K562 (cell line): ENCODE results near the gene PAAF1. TPM values are rescaled to one million over a fixed set of nuclear protein-coding genes. Genes with fewer than 3 reads are reported as not detected.

Source experiments
- ATAC-seq: fragments of 200-7000 bp; cut with Tn5 transposase; 3 replicates; pipeline ENCODE4 v1.9.1; 2020; ENCODE audit warnings: moderate library complexity
- BruUV-seq: library from RNA; stranded (reverse); fragments of 400-500 nt; replicated peaks from 2 replicates; lab custom pipeline; 2021; lab: Mats Ljungman, UMichigan
- CTCF ChIA-PET: fragments of 300-600 bp; formaldehyde crosslinking; extraction: SDS; loops from one replicate; lab custom pipeline; 2021; ENCODE audit warnings: low intra/inter-chr PET ratio; lab: Yijun Ruan, JAX
- POLR2A ChIA-PET: fragments of 300-600, 350-650 bp; sonication (Branson Sonifier 250); formaldehyde crosslinking; extraction: SDS; loops from one replicate; lab custom pipeline; 2021; ENCODE audit warnings: antibody characterized with exemption, inconsistent platforms; lab: Yijun Ruan, JAX
- DNase-seq, 4 experiments: peaks; one replicate each; pipeline versions ENCODE4 v3.0.0 to v3.0.0-alpha.2; 2011 to 2018; ENCODE audit warnings: low spot score in 3 of 4, mixed read lengths in 3 of 4; ENCODE audit errors: extremely low read depth in 1 of 4
- FAIRE-seq: peaks from 2 replicates; lab custom pipeline; 2011; peaks lifted over from hg19 to GRCh38; lab: Jason Lieb, UNC
- H2AFZ ChIP-seq: 2 replicates; pipeline ENCODE4 v1.6.0; 2011; ENCODE audit warnings: low read depth, low read length, control low read depth, inconsistent platforms
- H3K27ac ChIP-seq: fragments of 200-600 bp; 3 replicates; pipeline ENCODE4 v1.8.0; 2011; ENCODE audit warnings: low read depth, mild to moderate bottlenecking, control low read depth, inconsistent platforms, low read length, moderate library complexity, mixed read lengths; ENCODE audit errors: extremely low read depth
- H3K27me3 ChIP-seq, 2 experiments: fragments of 300-600 bp in 1 of 2; 2 replicates in 1 of 2; 3 replicates in 1 of 2; pipeline versions ENCODE4 v1.6.0 to v1.8.0; 2011; ENCODE audit warnings: inconsistent platforms in 2 of 2, low read length in 2 of 2, mild to moderate bottlenecking in 1 of 2, mixed read lengths in 1 of 2, moderate library complexity in 1 of 2; ENCODE audit not compliant: control insufficient read depth in 2 of 2, insufficient read depth in 2 of 2
- H3K36me3 ChIP-seq: fragments of 300-600 bp; 3 replicates; pipeline ENCODE4 v1.8.0; 2011; ENCODE audit warnings: mild to moderate bottlenecking, low read length, inconsistent platforms; ENCODE audit not compliant: control insufficient read depth, insufficient read depth
- H3K4me1 ChIP-seq, 2 experiments: fragments of 200-600 bp in 1 of 2; replicated peaks in 1 of 2; 2 replicates in 1 of 2; 3 replicates in 1 of 2; pipeline versions ENCODE4 v1.5.1 to v1.8.0; 2011; ENCODE audit warnings: inconsistent platforms in 2 of 2, low read length in 2 of 2, mild to moderate bottlenecking in 1 of 2, mixed read lengths in 1 of 2, moderate library complexity in 1 of 2; ENCODE audit not compliant: control insufficient read depth in 2 of 2, insufficient read depth in 2 of 2
- H3K4me2 ChIP-seq: 2 replicates; pipeline ENCODE4 v1.6.1; 2011; ENCODE audit warnings: low read length, control low read depth, inconsistent platforms, mixed read lengths; ENCODE audit not compliant: insufficient read depth
- H3K4me3 ChIP-seq: fragments of 200-600 bp; sonication (generic), shearing (Covaris generic); 2 replicates; pipeline ENCODE4 v1.5.1; 2016; ENCODE audit warnings: control low read depth, inconsistent platforms
- H3K79me2 ChIP-seq: fragments of 200-600 bp; 3 replicates; pipeline ENCODE4 v1.8.0; 2011; ENCODE audit warnings: low read length, inconsistent platforms; ENCODE audit not compliant: control insufficient read depth, insufficient read depth
- H3K9ac ChIP-seq, 2 experiments: 2 replicates each; pipeline versions ENCODE4 v1.6.0 to v1.6.1; 2011; ENCODE audit warnings: low read depth in 2 of 2, low read length in 2 of 2, control low read depth in 1 of 2, inconsistent platforms in 1 of 2, mild to moderate bottlenecking in 1 of 2, mixed read lengths in 1 of 2; ENCODE audit not compliant: insufficient read depth in 1 of 2
- H3K9me1 ChIP-seq: one replicate; pipeline ENCODE4 v1.6.0; 2011; ENCODE audit warnings: inconsistent platforms, mild to moderate bottlenecking, low read length, moderate library complexity; ENCODE audit not compliant: control insufficient read depth, insufficient read depth
- H3K9me3 ChIP-seq: replicated peaks from 2 replicates; pipeline ENCODE4 v1.5.1; 2011; ENCODE audit warnings: low read depth, low read length, inconsistent platforms; ENCODE audit not compliant: control insufficient read depth, insufficient read depth
- H4K20me1 ChIP-seq: replicated peaks from 2 replicates; pipeline ENCODE4 v1.6.1; 2011; ENCODE audit warnings: low read length, inconsistent platforms, mixed read lengths; ENCODE audit not compliant: control insufficient read depth, insufficient read depth
- FIP1L1 ChIP-seq: fragments of 200-400 bp; formaldehyde crosslinking; IDR thresholded peaks from 2 replicates; pipeline ENCODE4 v1.6.1; 2018; ENCODE audit warnings: mild to moderate bottlenecking, low read depth, low read length; ENCODE audit not compliant: poor library complexity, severe bottlenecking
- FOXJ2 ChIP-seq: fragments of 200-800 bp; sonication (Bioruptor generic); IDR thresholded peaks from 2 replicates; pipeline ENCODE4 v1.6.1; 2016; ENCODE audit warnings: missing genetic modification characterization, missing compliant biosample characterization
- NCOA4 ChIP-seq: fragments of 450-650 bp; IDR thresholded peaks from 2 replicates; pipeline ENCODE4 v1.6.1; 2018; ENCODE audit warnings: mild to moderate bottlenecking; ENCODE audit not compliant: partially characterized antibody
- PCBP2 ChIP-seq: fragments of 200-400 bp; formaldehyde crosslinking; IDR thresholded peaks from 2 replicates; pipeline ENCODE4 v1.6.1; 2018; ENCODE audit warnings: low read length, low read depth, mild to moderate bottlenecking, moderate library complexity; ENCODE audit not compliant: poor library complexity, severe bottlenecking
- SMC3 ChIP-seq: conservative IDR thresholded peaks from 2 replicates; pipeline ENCODE4 v1.6.1; 2011; ENCODE audit warnings: low read depth, low read length, improper control_type of control experiment; ENCODE audit not compliant: insufficient read depth
- SOX6 ChIP-seq: fragments of 450-650 bp; IDR thresholded peaks from 2 replicates; pipeline ENCODE4 v1.6.1; 2014; ENCODE audit warnings: mild to moderate bottlenecking
- SP2 ChIP-seq: IDR thresholded peaks from 2 replicates; pipeline ENCODE4 v1.6.1; 2011; ENCODE audit warnings: mild to moderate bottlenecking, low read depth, low read length, moderate library complexity; ENCODE audit not compliant: poor library complexity, severe bottlenecking; ENCODE audit errors: extremely low read depth
- TCF7L2 ChIP-seq: fragments of 150-350 bp; IDR thresholded peaks from 2 replicates; pipeline ENCODE4 v1.6.1; 2016; ENCODE audit warnings: low read depth, mild to moderate bottlenecking, low read length, moderate library complexity
- ZBTB8A ChIP-seq: fragments of 450-650 bp; IDR thresholded peaks from 2 replicates; pipeline ENCODE4 v1.6.1; 2018; ENCODE audit warnings: mild to moderate bottlenecking, moderate library complexity; ENCODE audit not compliant: partially characterized antibody
- ZNF174 ChIP-seq: fragments of 250-450 bp; sonication (Bioruptor Pico); IDR thresholded peaks from 2 replicates; pipeline ENCODE4 v1.4.0; 2020; ENCODE audit warnings: mild to moderate bottlenecking
- WGBS: fragments of 100-300 bp; shearing (Covaris generic); methylation state at CpG from one replicate; pipeline ENCODE4 v1.1.6; 2016; ENCODE audit warnings: low coverage, mixed read lengths; ENCODE audit not compliant: insufficient coverage; ENCODE audit errors: missing lambda C conversion rate; 5-methylcytosine and 5-hydroxymethylcytosine counted together
- in situ Hi-C: fragments of 300-500 bp; cut with MboI; formaldehyde crosslinking; loops from 4 replicates; pipeline ENCODE4 v1.15.0; 2018; ENCODE audit warnings: inconsistent platforms, mixed read lengths
- intact Hi-C: fragments of 100-400 bp; cut with micrococcal nuclease; formaldehyde crosslinking; loops from 2 replicates; pipeline ENCODE4 v1.14.2; 2022
- polyA plus RNA-seq, 8 experiments: library from polyadenylated mRNA; depleted of rRNA in 4 of 8; stranded (reverse) in 5 of 8; unstranded in 3 of 8; fragments of >200 nt; fragmentation: Nextera tagmentation in 2 of 8; fragmentation: Illumina TruSeq in 1 of 8; extraction: Ambion mirVana in 2 of 8; extraction: Trizol in 1 of 8; gene quantifications; 2 replicates each; pipeline versions ENCODE4 v1.2.1 to v1.2.3, GENCODE V29; 2011 to 2014; ENCODE audit warnings: inconsistent platforms in 1 of 8, missing spikeins in 1 of 8
- total RNA-seq, 7 experiments: library from RNA; depleted of rRNA in 6 of 7; stranded (reverse); fragments of >200 nt in 6 of 7; fragmentation: Illumina TruSeq in 2 of 7; extraction: Trizol in 2 of 7; gene quantifications; 2 replicates each; pipeline versions ENCODE4 v1.2.1 to v1.2.3, GENCODE V29; 2011 to 2021; ENCODE audit warnings: low replicate concordance in 1 of 7

The PAAF1 gene
- total and polyA plus RNA-seq, 9 of the 15 experiments (the other 6 are each of a cell fraction or from before 2014, with no cell fraction given), result 13.5 to 78.6 (median 23.3) TPM

- H2AFZ ChIP-seq, result no peak overlapping the region
- POLR2A ChIA-PET, result interaction anchor here (0.7 to 2.0 kb wide), 4 partner anchors 9 to 237 kb away, joined by 3 to 5 read pairs (median 4); no protein-coding TSS in a partner anchor
- H3K4me1 ChIP-seq, result peaks cover 21 to 51% of the 10 kb centered on the region in 2 experiments
- no peak overlapping the region for H3K4me3 ChIP-seq
- intact Hi-C loops (no loop called here), in situ Hi-C loops (no loop called here)
- H3K9me1 ChIP-seq, result peaks cover 3% of the 10 kb centered on the region
- no TSS peak for BruUV-seq
- H4K20me1 ChIP-seq, result peaks cover 14% of the 10 kb centered on the region
- H3K79me2 ChIP-seq, result peaks cover 22% of the 10 kb centered on the region
- H3K9me3 ChIP-seq, result no peaks in the 10 kb centered on the region
- no peak overlapping the region for H3K4me2 ChIP-seq
- H3K36me3 ChIP-seq, result peaks cover 67% of the 10 kb centered on the region
- no peak for FAIRE-seq
- peak overlapping the region in 1 of 2 experiments; percentile 39; a peak in 1 of 4 replicates for H3K9ac ChIP-seq
- H3K27me3 ChIP-seq, result no peaks in the 10 kb centered on the region
- H3K27ac ChIP-seq, result no peak overlapping the region
- no peak for TF ChIP-seq FOXJ2 (tag)
- no peak for TF ChIP-seq ZBTB8A
- no peak for TF ChIP-seq NCOA4
- TF ChIP-seq FIP1L1, result no peak
- TF ChIP-seq PCBP2, result no peak
- no peak for TF ChIP-seq ZNF174
- TF ChIP-seq SMC3, result no peak
- no peak for TF ChIP-seq SP2
- no peak for TF ChIP-seq TCF7L2
- TF ChIP-seq SOX6, result no peak
- no peak for ATAC-seq
- 95% methylated on average over 6 of the region's 6 CpGs for WGBS
- CTCF ChIA-PET, result interaction anchor here (0.6 kb wide), 1 partner anchor 1008 kb away, joined by 8 read pairs; no protein-coding TSS in a partner anchor
- DNase-seq, result peak in 1 of 4 experiments; percentile 6
These were observed 98.6 kb downstream of the PAAF1 start for GRCh38 chr11:73975479-73975757.
